Muscle layer of colon (tissue), 2 donors: ENCODE measurements around the gene AUTS2.
A peak's percentile ranks its signal among the peaks of the same experiment; 100 is the strongest.

Experiments
- H3K27ac ChIP-seq: one replicate; pipeline ENCODE4 v1.7.0; 2013; ENCODE audit warnings: low read depth, mild to moderate bottlenecking, low read length, moderate library complexity
- H3K27me3 ChIP-seq, 2 donors: one replicate each; pipeline ENCODE4 v1.7.0; 2013; ENCODE audit warnings: low read length in 2 of 2, mild to moderate bottlenecking in 2 of 2; ENCODE audit not compliant: insufficient read depth in 2 of 2, control insufficient read depth in 1 of 2
- H3K36me3 ChIP-seq: one replicate; pipeline ENCODE4 v1.7.0; 2013; ENCODE audit warnings: mild to moderate bottlenecking, low read length; ENCODE audit not compliant: insufficient read depth
- H3K4me1 ChIP-seq: one replicate; pipeline ENCODE4 v1.7.0; 2013; ENCODE audit warnings: mild to moderate bottlenecking, low read length; ENCODE audit not compliant: insufficient read depth
- H3K4me3 ChIP-seq, 2 donors: one replicate each; pipeline ENCODE4 v1.7.0; 2013; ENCODE audit warnings: low read length in 2 of 2, low read depth in 1 of 2, mild to moderate bottlenecking in 1 of 2, moderate library complexity in 1 of 2
- H3K9ac ChIP-seq: one replicate; pipeline ENCODE4 v1.7.0; 2013; ENCODE audit warnings: low read length
- H3K9me3 ChIP-seq: one replicate; pipeline ENCODE4 v1.7.0; 2013; ENCODE audit warnings: mild to moderate bottlenecking, low read length
- donor health status: abdominal sarcoma.
- donor health status: Adenocarcinoma of cecum.

The AUTS2 gene

DNA sequence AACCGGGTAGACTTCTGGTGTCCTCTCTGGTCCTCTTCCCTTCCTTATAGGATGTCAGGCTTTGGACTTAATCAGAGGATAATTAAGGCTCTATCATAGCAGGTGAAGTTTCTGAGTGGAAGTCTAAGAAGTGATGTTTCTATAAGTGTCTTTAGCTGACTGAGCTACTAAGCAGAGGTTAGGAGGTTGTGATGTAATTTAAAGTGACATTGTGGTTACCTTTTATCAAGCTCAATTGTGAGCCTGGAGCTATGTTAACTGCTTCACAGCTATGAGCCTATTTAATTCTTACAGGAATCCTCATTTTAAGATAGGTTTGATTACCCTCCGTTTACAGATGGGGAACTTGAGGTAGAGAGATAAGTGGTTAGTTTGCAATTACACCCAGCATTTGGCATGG is 365.1 kb downstream of the AUTS2 start:
- Histone ChIP-seq H3K27ac (no peak overlapping the region), H3K36me3 (no peaks in the 10 kb centered on the region), H3K9ac (no peak overlapping the region), H3K4me3 (no peak overlapping the region), H3K27me3 (no peaks in the 10 kb centered on the region), H3K9me3 (no peaks in the 10 kb centered on the region), H3K4me1 (peaks cover 40% of the 10 kb centered on the region)

DNA sequence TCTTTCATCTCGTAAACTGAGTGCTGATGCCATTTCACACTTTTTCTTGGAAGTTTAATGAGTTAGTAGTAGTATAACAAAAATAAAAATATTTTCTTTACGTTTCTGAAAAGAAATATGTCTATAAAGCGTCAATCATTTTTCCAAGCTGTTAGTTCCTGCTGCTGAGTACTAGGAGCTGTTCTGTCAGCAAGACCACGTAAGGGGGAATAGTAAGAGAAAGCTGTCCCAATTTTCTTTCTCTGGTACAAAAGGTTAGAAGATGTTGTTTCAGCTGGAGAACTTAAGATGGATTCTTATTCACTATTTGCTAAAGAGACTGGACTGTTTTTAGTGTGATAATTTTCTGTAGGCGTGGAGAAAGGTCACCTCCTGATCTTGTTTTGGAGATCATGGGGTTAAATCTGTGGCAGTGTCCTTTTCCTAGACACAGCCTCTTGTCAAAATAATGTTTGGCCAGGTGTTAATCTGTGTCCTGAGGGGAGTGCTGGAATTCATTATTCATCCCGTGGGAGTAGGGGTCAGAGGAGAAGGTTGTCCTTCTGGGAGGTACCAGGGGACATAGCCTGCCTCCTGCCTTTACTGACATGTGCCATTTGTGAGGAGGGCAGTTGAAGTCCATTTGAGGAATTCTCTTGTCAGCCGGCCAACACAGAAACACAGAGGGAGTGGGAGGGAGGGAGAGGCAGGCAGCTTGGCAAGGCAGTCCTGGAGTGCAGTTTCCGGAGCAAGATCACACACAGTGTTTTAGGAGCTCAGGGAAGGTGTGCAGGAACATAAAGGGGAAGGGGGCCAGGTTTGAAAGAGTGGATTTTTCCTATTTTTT is 368.7 kb downstream of the AUTS2 start:
- Histone ChIP-seq H3K9me3 (no peaks in the 10 kb centered on the region), H3K27me3 (no peaks in the 10 kb centered on the region), H3K36me3 (no peaks in the 10 kb centered on the region), H3K9ac (no peak overlapping the region), H3K27ac (no peak overlapping the region), H3K4me3 (no peak overlapping the region), H3K4me1 (peaks cover 28% of the 10 kb centered on the region)

DNA sequence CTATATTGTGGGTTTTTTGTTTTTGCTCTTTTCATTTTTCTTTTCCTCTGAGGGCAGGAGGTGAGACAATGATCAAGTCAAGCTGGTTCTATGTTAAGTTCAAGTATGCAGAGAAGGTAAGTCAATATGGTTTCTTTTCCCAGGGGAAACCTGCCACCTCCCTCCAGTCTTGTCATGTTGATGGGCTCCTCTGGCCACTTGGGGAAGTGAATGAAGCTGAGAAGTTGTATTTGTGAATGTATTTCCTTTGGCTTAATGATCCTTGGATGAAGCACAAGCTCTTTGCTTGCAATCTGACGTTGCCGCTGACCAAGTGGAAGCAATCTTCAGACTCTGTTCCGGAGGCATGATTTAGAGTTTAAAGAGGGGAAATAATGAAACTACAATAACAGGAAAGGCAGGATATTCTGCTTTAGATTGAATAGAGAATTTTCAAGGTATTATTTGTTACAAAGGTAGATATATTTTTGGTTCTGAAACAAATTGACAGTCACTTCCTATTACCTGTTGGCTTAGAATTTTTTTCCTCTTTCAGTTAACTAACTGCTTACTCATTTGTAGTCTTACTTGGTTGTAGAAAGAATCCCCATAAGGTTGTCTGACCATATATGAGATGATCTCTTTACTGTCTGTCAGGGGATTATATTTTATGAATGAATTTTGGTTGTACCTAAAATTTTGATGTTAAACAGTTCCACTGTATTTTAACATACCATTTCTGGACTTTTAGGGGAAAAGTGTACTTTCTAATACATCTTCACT is 369.6 kb downstream of the AUTS2 start:
- Histone ChIP-seq H3K9me3 (no peaks in the 10 kb centered on the region), H3K9ac (no peak overlapping the region), H3K4me3 (no peak overlapping the region), H3K27me3 (no peaks in the 10 kb centered on the region), H3K36me3 (no peaks in the 10 kb centered on the region), H3K27ac (peak overlapping the region; percentile 17), H3K4me1 (peaks cover 19% of the 10 kb centered on the region)

DNA sequence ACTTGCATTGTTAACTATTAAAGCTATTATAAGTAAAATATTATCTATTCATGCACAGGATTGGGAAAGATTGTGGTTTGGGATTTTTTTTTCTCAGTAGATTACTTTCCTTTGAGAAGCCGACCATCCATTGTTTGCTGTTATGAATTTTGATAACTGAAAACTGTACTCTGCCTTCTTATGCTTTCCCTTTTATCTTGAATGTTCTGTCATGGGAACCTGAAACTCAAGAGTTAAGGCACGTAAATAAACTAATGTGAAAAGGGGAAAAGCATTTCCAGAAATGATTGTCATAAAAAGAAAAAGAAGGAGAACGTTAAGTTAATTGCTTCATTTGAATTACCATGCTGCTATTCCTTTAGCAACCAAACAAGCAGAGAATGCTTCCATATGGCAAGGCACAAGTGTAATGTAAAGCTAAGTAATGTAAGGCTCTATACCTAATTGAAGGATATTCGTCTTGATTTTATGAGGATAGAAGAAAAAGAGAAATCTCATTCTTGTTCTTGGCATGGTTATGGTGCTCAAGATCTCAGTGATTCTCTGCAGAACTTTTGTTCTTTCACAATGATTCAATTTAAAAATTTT is 370.8 kb downstream of the AUTS2 start:
- no peak overlapping the region for H3K9ac ChIP-seq

DNA sequence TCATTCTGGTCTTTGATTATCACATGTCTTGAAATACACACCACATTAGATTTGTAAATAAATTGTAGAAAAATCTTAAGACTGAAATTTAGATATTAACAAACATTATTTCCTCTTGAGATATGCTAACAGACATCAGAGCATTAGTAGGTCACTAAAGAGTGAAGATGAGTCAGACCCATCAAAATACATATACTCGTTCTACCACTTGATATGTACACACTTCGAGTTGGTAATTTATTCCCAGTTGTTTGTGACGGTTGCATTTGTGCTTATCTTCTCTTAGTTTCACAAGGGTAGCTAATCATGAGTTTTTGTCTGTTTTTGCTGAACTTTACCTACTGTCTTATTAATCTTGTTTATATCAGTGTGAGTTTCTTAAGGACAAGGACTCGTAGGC is 383.4 kb downstream of the AUTS2 start:
- H3K27me3 ChIP-seq: no peaks in the 10 kb centered on the region
- H3K9me3 ChIP-seq: no peaks in the 10 kb centered on the region
- peaks cover 8% of the 10 kb centered on the region for H3K4me1 ChIP-seq
- no peak overlapping the region for H3K27ac ChIP-seq
- no peak overlapping the region for H3K4me3 ChIP-seq
- H3K9ac ChIP-seq: no peak overlapping the region
- no peaks in the 10 kb centered on the region for H3K36me3 ChIP-seq

More for the DNA sequence above, 370.8 kb downstream of the AUTS2 start:
- H3K27me3 ChIP-seq: no peaks in the 10 kb centered on the region
- no peak overlapping the region for H3K27ac ChIP-seq
- peaks cover 12% of the 10 kb centered on the region for H3K4me1 ChIP-seq
- H3K4me3 ChIP-seq: no peak overlapping the region
- no peaks in the 10 kb centered on the region for H3K36me3 ChIP-seq
- no peaks in the 10 kb centered on the region for H3K9me3 ChIP-seq

DNA sequence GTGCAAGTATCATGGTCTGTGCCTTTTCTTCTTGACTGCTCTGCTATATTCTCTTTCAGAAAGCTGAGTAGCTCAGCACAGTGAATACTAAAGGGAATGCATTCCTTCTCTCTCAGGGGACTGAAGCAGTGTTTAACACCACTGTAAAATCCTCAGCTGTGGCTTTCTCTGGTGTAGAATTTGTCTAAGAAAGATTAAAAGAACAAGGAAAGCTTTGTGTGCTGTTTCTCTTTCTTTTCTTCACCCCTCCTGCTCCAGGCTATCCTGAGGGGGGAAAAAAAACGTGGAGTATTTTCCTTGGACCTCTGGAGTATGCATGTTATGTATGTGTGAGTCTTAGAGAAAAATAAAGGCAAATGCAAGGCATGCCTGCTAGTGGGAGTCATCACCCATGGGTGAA is 383.9 kb downstream of the AUTS2 start:
- Histone ChIP-seq H3K36me3 (no peaks in the 10 kb centered on the region), H3K27me3 (no peaks in the 10 kb centered on the region)

DNA sequence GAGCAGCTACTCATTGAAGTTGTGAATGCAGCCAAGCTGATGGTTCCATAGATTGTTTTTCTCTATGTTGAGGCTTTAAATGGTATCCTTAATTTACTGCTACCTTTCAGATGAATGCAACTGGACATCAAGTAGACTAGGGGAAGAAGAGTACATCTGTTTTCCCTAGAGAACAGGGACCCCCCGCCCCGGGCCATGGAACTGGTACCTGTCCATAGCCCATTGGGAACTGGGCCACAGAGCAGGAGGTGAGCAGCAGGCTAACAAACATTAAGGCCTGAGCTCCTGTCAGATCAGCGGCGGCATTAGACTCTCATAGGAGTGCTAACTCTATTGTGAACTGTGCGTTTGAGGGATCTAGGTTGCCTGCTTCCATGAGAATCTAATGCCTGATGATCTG is 391.3 kb downstream of the AUTS2 start:
- no peak overlapping the region for H3K4me3 ChIP-seq
- no peak overlapping the region for H3K9ac ChIP-seq
- H3K27me3 ChIP-seq: no peaks in the 10 kb centered on the region
- no peak overlapping the region for H3K27ac ChIP-seq
- no peaks in the 10 kb centered on the region for H3K36me3 ChIP-seq
- H3K9me3 ChIP-seq: no peaks in the 10 kb centered on the region
- peaks cover under 1% of the 10 kb centered on the region for H3K4me1 ChIP-seq

More for the DNA sequence above, 383.9 kb downstream of the AUTS2 start:
- H3K9me3 ChIP-seq: no peaks in the 10 kb centered on the region
- H3K4me1 ChIP-seq: peaks cover 8% of the 10 kb centered on the region
- H3K9ac ChIP-seq: no peak overlapping the region
- no peak overlapping the region for H3K27ac ChIP-seq
- no peak overlapping the region for H3K4me3 ChIP-seq

DNA sequence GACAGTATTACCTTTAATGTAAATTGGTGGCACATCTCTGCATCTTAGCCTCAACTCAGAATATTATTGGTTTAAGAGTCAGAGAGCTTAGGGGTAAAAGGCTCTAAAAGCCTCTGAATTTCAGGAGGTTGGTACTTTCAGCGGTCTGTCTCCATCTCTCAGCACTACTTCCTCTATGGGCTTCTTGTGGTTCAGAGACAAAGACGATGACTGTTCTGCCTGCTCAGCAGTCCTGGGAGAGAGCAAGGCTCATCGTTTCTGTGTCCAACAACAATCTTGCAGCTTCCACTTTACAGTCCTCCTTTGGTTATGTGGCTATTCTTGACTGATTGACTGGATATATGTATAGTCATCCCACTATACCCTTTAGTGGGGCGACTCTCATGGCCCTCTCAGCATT is 394.7 kb downstream of the AUTS2 start:
- Histone ChIP-seq H3K9me3 (no peaks in the 10 kb centered on the region), H3K27me3 (no peaks in the 10 kb centered on the region), H3K9ac (no peak overlapping the region), H3K36me3 (no peaks in the 10 kb centered on the region), H3K27ac (no peak overlapping the region), H3K4me1 (peaks cover 24% of the 10 kb centered on the region), H3K4me3 (no peak overlapping the region)

DNA sequence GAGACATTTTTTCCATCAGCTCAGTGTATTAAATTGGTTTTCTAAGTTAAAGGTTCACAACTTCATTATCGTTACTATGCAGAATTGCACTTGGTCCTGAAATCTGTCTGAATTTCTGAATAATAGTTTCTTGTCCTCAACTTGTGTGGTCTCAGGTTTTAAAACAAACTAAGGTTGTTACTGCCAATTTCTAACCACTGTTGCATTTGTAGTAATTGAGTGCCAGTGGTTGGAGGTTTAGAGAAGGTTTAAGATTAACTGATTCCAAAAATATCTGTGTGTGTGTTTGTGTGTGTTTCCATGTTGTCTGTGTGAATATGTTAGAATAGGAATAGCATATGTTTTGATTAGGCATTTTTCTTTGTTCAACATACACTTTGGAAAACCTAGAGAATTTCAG is 395.9 kb downstream of the AUTS2 start:
- no peaks in the 10 kb centered on the region for H3K27me3 ChIP-seq
- H3K4me1 ChIP-seq: peaks cover 29% of the 10 kb centered on the region
- no peak overlapping the region for H3K4me3 ChIP-seq
- no peaks in the 10 kb centered on the region for H3K9me3 ChIP-seq
- no peak overlapping the region for H3K9ac ChIP-seq
- no peaks in the 10 kb centered on the region for H3K36me3 ChIP-seq
- no peak overlapping the region for H3K27ac ChIP-seq

DNA sequence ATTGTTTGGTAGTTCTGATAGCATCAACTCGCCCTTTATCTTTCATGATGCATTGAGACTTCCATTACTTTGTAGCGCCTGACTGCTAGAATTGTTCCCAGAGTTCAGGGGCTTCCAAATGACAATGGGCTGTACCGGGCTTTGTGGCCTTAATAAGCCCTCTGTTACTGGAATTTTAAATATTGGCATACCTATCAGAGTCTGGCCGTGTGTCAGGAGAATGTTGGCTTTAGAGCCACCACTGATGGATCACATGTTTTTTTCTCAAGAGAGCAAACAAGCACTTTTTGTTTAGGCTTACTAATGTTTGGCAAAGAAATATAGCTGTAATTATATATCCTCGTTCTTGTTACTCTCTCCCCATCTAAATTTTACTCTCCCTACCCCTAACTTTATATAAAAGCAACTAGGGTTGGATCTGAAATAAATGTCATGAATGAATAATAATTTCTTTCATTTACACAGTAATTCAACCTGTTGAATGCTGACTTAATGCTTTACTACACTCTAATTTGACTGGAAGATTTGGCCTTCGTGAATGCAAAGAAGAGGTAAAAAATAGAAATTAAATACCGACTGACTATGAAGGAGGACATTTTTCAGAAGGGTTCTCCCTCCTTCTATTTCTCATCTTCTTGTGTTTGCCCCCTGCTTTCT is 396.7 kb downstream of the AUTS2 start:
- no peaks in the 10 kb centered on the region for H3K27me3 ChIP-seq
- no peak overlapping the region for H3K4me3 ChIP-seq
- no peaks in the 10 kb centered on the region for H3K9me3 ChIP-seq
- no peak overlapping the region for H3K27ac ChIP-seq
- no peaks in the 10 kb centered on the region for H3K36me3 ChIP-seq
- no peak overlapping the region for H3K9ac ChIP-seq
- peaks cover 32% of the 10 kb centered on the region for H3K4me1 ChIP-seq

DNA sequence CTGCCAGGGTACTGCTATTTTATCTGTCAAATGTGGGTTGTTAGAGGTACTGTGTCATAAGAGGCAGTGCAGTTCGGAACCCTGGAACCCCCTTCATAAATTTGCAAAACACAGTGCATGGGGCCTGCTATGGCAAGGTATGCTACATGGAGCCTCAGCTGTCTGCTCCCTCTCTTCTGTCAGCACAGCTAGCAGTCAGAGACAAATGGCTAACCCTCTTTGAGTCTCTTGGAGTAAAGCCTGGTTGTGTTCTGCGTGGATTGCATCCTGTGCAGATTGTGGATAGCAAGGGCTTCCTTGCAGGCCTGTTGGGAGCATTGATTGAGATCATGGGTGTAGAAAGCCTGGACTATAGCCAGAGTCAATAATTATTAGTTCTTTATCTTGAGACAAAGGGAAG is 397.8 kb downstream of the AUTS2 start:
- Histone ChIP-seq H3K27ac (no peak overlapping the region), H3K9ac (no peak overlapping the region), H3K4me3 (no peak overlapping the region), H3K4me1 (peaks cover 32% of the 10 kb centered on the region), H3K36me3 (no peaks in the 10 kb centered on the region), H3K9me3 (no peaks in the 10 kb centered on the region), H3K27me3 (no peaks in the 10 kb centered on the region)
